Measurements from ENCODE around the gene HSD17B3. TPM values are rescaled to one million over a fixed set of nuclear protein-coding genes. Genes with fewer than 3 reads are reported as not detected.

Gene HSD17B3
- total RNA-seq = not detected

GRCh38 chr9:96302021-96302420 is at the start of gene HSD17B3:
TSS of gene HSD17B3 (minus strand) at chr9:96302176. CDS start at chr9:96302104, 72 bp downstream.
- Histone ChIP-seq H3K9me3 (no peaks in the 10 kb centered on the region), H3K4me1 (no peaks in the 10 kb centered on the region), H3K36me3 (no peaks in the 10 kb centered on the region), H3K27ac (no peak within 1 kb of the TSS), H3K4me3 (no peak within 1 kb of the TSS), H3K27me3 (no peaks in the 10 kb centered on the region)
- DNase-seq (ENCODE audit: low spot score) = no peak
- TF ChIP-seq CTCF (IDR thresholded peaks at IDR 0.05) = no peak

- Histone ChIP-seq H3K4me1 (no peaks in the 10 kb centered on the region), H3K9me3 (peaks cover 0 to 6% of the 10 kb centered on the region in 2 donors), H3K4me3 (no peak overlapping the region), H3K27ac (no peak overlapping the region), H3K27me3 (no peaks in the 10 kb centered on the region), H3K36me3 (peaks cover 17% of the 10 kb centered on the region)
- no peak for TF ChIP-seq CTCF (IDR thresholded peaks at IDR 0.05)
- no peak for DNase-seq (ENCODE audit: low spot score)
Measured at GRCh38 chr9:96350866-96351265, 48.9 kb upstream of the HSD17B3 start.

DNA sequence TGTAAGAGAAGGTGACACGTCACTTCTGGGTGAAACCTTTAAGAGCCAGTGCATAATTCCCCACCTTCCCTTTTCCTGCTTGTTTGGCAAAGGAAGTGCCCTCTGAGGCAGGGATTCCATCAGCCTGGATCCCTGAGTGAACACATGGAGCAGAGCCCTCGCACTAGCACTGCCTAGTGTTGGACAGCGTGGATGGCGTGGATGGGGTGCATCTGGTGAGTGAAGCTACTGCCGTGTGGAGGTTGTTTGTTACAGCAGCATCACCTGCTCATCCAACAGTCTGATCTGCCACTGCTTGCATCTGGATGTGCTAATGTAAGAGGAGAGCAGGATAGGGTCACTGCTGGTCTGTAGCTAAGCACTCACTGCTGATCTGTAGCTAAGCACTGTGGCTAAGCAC is 46.3 kb upstream of the HSD17B3 start:
- TF ChIP-seq CTCF (IDR thresholded peaks at IDR 0.05) = no peak
- H3K36me3 ChIP-seq = peaks cover 12% of the 10 kb centered on the region
- H3K4me3 ChIP-seq = no peak overlapping the region
- peaks cover 0 to 6% of the 10 kb centered on the region in 2 donors for H3K9me3 ChIP-seq
- no peaks in the 10 kb centered on the region for H3K27me3 ChIP-seq
- DNase-seq (ENCODE audit: low spot score) = no peak
- peaks cover 0 to 14% of the 10 kb centered on the region in 2 donors for H3K4me1 ChIP-seq
- no peak overlapping the region for H3K27ac ChIP-seq

DNA sequence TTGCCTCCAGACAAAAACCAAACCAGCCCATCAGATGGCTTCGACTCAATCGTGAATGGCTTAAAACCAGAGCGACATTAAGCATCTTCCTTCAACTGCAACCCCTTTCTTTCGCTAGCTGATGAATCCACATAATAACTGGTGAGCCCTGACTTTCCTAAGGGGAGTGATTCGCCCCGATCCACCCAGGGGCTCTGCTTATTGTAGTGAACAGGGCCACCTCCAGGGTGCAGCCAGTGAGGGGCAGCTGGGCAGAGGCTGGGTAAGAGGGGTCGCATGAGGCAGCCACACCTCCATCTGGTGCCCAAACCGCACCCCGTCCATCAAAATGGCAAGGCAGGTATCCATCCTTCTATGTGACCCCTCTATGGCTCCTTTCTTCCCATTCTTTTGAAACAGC is 43.6 kb upstream of the HSD17B3 start:
- H3K9me3 ChIP-seq = peaks cover 0 to 6% of the 10 kb centered on the region in 2 donors
- TF ChIP-seq CTCF (IDR thresholded peaks at IDR 0.05) = no peak
- no peaks in the 10 kb centered on the region for H3K27me3 ChIP-seq
- peaks cover 18% of the 10 kb centered on the region for H3K36me3 ChIP-seq
- DNase-seq (ENCODE audit: low spot score) = no peak
- H3K4me1 ChIP-seq = peaks cover 0 to 21% of the 10 kb centered on the region in 2 donors
- H3K27ac ChIP-seq = peak overlapping the region in 1 of 2 donors; percentile 68
- H3K4me3 ChIP-seq = no peak overlapping the region

DNA sequence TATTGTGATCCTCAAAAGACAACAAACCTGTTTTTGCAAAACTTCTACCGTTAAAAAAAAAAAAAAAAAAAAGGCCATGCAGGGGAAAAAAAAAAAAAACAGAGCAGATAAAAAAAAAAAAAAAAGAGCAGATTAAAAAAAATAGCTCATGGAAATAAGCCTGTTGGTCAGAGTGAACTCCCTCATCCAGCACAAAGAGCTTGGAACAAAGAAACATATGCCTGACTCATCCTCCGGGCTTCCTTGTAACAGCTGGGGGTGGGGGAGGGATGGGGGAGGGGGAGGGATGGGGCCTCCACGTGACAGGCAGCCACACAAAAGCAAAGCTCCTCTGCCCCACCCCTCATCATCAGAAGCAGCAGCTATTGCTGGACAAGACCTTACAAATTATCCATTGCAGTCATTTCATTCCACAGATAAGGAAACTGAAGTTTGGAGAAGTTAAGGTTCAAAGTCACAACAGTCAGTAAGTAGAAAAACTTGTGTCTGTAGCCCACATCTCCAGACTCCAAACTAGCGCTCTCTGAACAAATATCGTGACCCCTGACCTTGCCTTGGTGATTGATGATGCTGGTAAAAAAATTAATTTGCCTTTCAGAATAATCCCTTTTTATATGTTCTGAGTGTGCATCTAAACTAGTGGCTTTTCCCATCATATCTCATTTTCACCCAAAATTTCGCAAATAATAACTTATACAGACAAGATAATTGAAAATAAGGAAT is 42.6 kb upstream of the HSD17B3 start:
- H3K4me1 ChIP-seq = peaks cover 0 to 21% of the 10 kb centered on the region in 2 donors
- no peak overlapping the region for H3K4me3 ChIP-seq
- H3K27me3 ChIP-seq = no peaks in the 10 kb centered on the region
- H3K27ac ChIP-seq = peak overlapping the region; percentile 9 to 68
- H3K9me3 ChIP-seq = peaks cover 0 to 6% of the 10 kb centered on the region in 2 donors
- no peak for TF ChIP-seq CTCF (IDR thresholded peaks at IDR 0.05)
- peaks cover 18% of the 10 kb centered on the region for H3K36me3 ChIP-seq
- DNase-seq (ENCODE audit: low spot score) = peak; percentile 84

Data from right atrium auricular region (tissue), 2 donors.